GM18861 (cell line): ENCODE measurements around the gene PGF.

Experiments
- ATAC-seq: cut with Tn5 transposase; IDR thresholded peaks from one replicate; pipeline ENCODE4 v1.9.1; 2021; ENCODE audit not compliant: unreplicated experiment

The PGF gene

DNA sequence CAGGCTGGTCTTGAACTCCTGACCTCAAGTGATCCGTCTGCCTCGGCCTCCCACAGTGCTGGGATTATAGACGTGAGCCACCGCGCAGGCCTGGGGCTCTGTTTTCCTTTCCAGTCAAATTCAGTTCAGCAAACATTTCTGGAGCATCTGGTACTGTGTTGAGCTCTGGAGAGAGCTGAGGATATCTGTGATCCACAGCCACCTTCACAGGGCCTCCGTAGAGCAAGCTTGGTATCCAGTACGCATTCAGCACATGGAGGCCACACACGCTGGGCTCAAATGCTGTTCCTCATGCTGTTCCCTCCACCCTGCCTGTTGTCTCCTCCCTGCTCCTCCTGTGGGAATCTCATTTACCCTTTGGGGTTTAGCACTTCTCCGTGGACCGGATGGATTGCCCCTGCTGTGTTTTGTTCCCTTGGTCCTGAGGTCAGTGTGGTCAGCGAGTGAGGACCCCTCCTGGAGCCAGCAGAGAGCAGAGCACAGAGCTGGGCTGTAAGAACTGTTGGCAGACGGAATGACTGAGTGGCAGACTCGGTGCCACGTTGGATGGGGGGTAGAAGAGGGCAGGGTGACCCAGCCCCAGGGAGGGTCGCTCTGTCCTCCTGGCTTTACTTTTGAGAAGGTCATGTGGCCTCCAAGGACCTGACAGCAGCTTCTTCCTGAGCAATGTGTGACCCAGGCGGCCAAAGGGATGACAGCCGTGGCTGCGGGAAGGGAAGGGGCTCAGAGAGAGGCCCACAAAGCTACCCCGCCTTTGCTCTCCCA lies 33.2 kb downstream of the PGF start:
- ATAC-seq = no peak

DNA sequence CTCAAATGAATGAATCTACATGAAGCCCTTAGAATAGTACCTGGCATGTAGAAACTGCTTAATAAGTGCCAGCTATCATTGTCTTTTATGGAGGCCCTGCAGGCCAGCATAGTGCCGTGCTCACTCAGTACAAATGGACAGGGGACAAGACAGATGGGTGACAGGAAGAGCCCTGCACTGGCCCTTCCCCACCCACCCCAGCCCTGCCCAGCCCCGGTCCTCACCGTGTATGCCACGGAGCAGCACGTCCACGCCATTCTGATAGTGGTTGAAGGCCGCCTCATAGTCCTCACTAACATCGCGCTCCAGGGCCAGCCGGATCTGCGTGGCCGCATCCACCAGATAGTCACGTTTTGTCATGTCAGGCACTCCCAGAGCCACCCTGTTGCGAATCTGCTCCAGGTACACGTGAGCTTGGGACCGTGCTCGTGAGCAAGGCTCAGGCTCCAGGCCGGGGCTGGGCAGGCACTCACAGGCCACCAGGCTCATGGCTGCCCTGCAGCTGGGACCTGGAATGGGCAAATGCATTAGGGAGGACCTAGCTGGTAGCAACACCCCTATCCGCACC lies 34.3 kb downstream of the PGF start:
- no peak for ATAC-seq

- no peak for ATAC-seq
Measured at GRCh38 chr14:74920281-74920680, 35.1 kb downstream of the PGF start.

- no peak for ATAC-seq
Measured at GRCh38 chr14:74919421-74920165, 35.8 kb downstream of the PGF start.

DNA sequence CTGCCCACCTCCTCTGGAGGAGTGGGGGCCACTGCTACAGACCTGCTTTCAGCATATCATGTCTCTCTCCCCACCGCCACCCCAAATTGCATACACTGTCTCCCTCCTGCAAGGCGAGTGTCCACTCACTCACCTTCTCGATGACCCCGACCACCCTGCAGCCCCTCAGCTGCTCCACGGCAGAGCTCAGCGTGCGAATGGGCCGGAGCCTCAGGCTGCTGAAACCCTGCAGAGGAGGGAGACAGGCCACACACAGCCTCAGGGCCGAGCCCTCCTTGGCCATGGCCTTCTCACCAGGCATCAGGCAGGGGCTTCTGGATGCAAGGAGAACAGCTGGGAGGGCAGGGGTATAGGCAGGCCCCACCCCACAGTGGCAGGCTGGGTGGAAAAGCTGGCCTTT lies 37.0 kb downstream of the PGF start:
- no peak for ATAC-seq

DNA sequence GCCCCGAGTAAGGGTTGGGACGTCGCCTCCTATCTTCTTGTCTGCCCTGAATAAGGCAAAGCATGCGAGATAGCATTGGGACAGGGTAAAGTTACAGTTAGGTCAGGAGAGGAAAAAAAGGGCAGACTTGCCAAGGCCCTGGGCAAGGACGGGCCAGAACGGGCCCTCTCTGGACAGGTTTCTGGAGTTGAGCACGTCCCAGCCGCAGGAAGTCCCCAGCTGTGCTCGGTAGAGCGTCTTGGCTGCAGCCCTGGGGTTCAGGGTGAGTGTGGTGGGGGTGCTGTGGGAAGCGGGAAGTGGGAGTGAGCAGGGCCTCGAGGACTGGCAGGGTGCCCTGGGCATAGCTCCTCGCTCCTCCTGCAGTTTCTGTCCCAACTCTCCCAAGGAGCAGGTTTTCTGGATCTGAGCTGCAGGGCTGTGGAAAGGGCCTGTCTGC lies 37.7 kb downstream of the PGF start:
- ATAC-seq = no peak

DNA sequence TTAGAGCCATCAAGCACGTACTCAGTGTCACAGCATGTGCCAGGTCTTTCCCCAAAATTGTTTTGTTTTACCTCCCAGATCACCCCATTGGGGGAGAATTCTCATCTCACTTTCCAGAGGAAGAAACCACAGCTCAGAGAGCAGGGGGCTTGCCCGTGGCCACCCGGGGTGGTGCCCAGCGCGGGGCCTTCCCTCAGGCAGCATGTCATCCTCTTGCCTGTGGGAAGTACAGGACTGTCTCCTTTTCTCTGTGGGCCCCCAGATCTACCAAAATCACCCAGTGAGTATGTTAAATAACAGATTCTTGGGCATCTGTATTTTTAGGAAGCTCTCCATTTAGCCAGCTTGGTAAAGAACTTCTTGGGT lies 38.2 kb downstream of the PGF start:
- no peak for ATAC-seq

DNA sequence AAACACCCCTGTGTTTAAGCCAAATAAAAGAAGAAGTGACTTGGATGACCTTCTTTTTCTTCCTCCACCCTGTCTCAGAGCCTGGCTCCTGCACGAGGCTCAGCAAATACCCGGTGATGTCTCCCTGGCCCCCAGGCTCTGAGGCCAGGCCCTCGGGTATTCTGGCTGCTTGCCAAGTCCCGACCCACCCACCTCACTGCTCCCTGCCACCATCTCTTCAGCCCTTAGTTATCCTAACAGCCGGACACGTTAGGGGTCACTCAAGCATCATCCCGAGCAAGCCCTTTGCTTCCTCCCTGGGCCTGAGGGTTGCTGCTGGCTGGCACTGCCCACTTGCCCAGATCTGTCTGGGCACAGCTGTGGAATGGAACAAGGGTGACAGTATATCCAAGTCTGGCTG lies 39.6 kb downstream of the PGF start:
- no peak for ATAC-seq

- no peak for ATAC-seq
Measured at GRCh38 chr14:74915426-74915825, 40.0 kb downstream of the PGF start.

DNA sequence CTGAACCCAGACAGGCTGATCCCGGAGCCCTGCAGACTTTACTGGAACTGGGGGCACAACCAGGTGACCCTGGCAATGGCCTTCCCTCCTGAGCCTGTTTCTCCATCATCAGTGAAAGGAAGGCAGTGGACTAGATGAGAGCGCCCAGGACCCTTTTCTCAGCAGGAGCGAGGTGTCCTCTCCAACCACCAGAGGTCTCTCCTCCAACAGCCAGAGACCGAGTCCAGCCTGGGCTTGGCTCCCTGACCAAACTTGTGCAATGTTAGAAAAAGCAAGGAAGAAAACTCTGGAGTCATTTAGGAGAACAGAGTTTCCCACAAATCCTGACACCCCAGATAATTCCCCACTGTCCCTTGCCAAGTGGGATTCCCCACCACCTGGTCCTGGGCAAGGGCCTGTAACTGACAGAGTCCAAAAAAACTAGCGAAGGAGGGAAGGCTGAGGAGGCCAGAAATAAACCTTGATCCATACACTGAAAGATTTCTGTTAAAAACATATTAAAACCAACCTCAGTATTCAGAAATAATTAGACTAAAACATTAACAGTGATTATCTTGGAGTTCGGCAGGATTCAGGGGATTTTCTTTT lies 41.3 kb downstream of the PGF start:
- no peak for ATAC-seq

DNA sequence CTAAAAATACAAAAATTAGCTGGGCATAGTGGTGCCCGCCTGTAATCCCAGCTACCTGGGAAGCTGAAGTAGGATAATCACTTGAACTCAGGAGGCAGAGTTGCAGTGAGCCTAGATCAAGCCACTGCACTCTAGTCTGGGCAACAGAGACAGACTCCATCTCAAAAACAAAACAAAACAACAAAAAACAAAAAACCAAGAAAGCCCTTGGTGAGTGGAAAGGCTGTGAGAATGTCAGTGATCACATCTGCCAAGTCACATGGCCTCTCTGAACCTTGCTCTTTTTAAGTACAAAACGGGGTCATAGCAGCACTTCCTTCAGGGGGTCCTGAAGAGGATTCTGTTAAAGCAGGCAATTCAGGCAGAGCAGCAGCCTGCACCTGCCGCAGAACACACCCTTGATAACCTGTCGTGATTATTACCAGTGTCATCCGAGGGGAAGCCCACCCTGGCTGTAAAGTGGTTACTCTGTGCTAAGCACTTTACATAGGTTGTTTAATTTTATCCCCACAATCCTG lies 41.9 kb downstream of the PGF start:
- ATAC-seq = no peak

GRCh38 chr14:74912801-74913200 lies 42.6 kb downstream of the PGF start:
- no peak for ATAC-seq

DNA sequence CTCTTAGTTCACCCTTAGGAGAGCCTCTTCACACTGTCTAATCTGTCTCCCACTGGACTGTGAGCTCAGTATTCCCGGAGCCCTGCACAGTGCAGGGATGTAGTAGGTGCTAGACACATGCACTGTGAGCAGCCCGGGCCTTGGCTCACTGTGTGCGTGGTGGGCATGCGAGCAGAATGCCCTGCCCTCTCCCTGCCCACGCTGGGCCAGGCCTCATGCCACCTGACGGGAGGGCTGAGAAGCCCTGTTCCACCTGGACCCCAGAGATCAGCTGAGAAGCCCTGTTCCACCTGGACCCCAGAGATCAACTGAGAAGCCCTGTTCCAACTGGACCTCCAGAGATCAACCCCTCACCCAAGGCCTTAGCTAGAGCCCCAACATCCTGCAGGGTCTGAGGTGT lies 43.3 kb downstream of the PGF start:
- ATAC-seq = no peak

DNA sequence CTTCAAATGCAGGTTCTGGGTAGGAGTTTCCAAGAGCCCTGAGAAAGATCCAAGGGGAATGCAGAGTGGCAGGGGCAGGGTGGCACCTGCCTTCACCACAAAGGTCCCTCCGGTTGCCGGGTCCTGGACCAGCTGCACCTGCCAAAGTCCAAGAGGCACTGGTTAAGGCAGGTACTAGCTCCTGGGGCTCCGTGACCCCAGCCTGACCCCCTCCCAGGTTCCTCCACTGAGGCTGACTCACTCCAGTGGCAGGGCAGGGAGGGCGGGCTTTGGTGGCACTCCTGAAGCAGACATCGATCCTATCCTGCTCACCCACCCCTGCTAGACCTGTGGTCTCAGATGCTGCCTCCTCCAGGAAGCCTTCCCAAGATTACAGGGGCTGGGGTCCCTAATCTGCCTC lies 43.7 kb downstream of the PGF start:
- ATAC-seq = no peak

DNA sequence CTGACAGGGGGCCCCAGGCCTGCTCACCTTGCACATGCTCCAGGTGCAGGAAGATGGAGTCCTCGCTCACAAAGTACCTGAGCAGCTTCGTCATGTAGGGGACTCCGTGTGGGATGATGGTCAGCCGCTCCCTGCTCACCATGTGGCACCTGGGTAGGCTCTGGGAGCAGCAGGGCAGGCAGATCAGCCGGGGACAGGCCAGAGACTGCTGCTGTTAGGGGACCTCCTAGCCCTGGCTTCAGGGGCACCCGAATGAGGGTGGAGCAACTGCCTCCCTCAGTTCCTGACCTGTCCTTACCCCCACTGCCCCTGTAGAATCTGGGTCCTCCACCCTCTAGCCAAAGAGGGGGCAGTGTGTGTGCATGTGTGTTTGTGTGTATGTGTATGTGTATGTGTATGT lies 44.2 kb downstream of the PGF start:
- no peak for ATAC-seq

DNA sequence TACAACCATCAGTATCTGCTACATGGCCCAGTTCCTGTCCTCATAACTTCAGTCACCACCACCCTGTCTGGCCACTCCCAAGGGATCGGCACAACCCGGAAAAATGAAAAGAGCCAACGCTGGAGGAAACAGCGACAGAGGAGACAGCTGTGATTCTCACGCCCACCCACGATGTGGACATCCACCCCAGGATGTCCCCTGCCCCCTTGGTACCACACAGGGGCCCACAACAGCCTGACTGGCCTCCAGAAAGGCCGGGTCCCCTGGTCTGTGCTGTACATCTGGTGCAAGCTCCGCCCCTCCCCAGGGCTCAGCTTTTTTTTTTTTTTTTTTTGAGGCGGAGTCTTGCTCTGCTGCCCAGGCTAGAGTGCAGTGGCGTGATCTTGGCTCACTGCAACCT lies 44.8 kb downstream of the PGF start:
- no peak for ATAC-seq

DNA sequence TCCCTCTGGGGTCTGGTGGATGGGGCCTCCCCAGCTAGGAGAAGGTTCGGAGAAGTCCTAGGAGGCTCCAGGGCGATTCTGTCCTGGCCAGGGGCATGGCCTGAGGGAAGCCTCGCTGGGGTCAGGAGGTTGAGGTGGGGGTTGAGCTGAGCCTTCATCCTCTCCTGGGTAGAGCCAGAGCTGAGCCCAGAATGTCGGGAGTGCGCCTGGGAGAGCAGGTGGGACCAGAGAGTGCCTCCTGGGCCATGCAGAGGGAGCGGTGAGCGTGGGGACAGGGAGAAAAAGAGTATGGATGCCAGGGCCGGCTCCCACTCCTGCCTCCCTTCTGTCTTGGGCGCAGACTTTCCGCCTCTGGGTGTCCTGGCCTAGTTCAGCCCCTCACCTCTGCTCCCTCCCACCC lies 45.5 kb downstream of the PGF start:
- no peak for ATAC-seq

DNA sequence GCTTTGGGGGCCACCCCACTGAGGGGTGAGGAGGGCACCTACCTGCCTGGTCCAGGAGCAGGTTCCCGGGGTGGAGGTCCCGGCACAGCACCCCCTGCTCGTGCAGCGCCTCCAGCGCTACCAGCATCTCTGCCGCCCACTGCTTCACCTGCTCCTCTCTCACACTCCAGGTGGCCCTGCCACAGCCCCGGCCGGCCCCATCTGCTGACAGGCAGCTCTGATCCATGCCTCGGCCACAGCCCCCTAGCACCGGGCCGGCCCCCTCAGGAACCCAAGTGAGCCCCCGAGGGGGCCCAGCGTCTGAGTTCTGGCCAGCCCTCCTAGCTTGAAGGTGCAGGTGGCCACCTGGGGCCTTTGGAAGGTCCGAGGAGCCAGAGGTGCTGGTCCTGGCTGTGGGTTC lies 45.9 kb downstream of the PGF start:
- ATAC-seq = no peak

DNA sequence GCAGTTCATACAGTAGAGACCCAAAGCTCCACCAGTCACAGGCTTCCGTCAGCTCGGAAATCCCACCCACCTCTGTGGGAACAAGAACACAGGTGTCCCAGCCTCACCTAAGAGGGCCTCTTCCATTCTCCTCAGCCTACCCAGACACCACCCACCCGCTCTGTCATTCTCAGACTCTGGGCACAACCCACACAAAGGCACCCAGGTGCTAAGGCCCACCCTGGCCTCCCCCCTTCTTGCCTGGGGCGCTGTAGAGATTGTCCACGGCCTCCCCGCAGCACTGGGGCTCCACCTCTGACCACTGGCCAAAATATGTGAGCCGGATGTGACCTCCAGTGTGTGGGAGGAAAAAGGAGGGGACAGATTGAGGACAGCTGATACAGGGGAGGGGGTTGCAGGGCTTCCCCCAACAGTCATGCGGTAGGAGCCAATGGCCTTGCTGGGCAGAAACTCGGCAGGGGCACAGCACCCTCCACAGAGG lies 46.5 kb downstream of the PGF start:
- no peak for ATAC-seq

- ATAC-seq = no peak
Measured at GRCh38 chr14:74907744-74908143, 47.7 kb downstream of the PGF start.

DNA sequence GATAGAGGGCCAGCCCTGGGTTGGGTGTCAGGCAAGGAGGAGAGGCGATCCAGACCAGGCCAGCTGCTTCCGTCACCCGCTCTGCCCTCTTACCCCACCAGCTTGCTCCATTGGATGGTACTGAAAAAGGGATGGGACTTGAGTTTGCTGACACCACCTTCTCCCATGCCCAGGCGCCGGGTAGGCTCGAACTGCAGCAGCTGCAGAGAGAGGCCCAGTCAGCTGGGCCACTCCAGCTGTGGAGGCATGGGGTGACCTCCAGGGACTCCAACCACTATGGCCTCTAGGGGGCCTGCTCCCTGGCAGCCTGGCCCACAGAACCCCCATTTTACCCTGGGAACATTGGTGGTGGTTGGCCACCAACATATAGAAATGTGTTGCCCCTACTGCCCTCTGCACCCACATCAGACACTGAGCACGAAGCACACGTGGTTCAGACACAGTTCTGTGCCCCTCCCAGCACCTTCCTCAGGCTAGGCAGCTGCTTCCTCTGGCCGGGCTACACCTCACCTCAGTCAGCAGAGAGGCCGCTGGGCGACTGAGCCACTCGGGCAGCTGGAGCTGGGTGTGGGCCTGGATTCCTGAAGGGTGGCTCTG lies 48.4 kb downstream of the PGF start:
- ATAC-seq = no peak
